HG03460 (cell line): ENCODE data around the gene NUDT16L1.
A peak's percentile ranks its signal among the peaks of the same experiment; 100 is the strongest.

Experiments
- ATAC-seq: cut with Tn5 transposase; IDR thresholded peaks from one replicate; pipeline ENCODE4 v1.9.1; 2021; ENCODE audit not compliant: unreplicated experiment

The NUDT16L1 gene

GRCh38 chr16:4663777-4664465 lies 29.4 kb upstream of the NUDT16L1 start:
- ATAC-seq = no peak

- peak; percentile 50 for ATAC-seq
Observed at GRCh38 chr16:4664538-4665418, 28.6 kb upstream of the NUDT16L1 start.

GRCh38 chr16:4666537-4667202 lies 26.7 kb upstream of the NUDT16L1 start:
- no peak for ATAC-seq

GRCh38 chr16:4667203-4667963 lies 26.0 kb upstream of the NUDT16L1 start:
- ATAC-seq = no peak

GRCh38 chr16:4668313-4668960 lies 24.9 kb upstream of the NUDT16L1 start:
- ATAC-seq = no peak

GRCh38 chr16:4673387-4674046 lies 19.8 kb upstream of the NUDT16L1 start:
- no peak for ATAC-seq

- no peak for ATAC-seq
Observed at GRCh38 chr16:4674926-4675530, 18.3 kb upstream of the NUDT16L1 start.

- no peak for ATAC-seq
Observed at GRCh38 chr16:4675864-4676786, 17.2 kb upstream of the NUDT16L1 start.

- ATAC-seq = no peak
Observed at GRCh38 chr16:4676831-4677230, 16.5 kb upstream of the NUDT16L1 start.

- ATAC-seq = no peak
Observed at GRCh38 chr16:4677390-4677789, 16.0 kb upstream of the NUDT16L1 start.

GRCh38 chr16:4677994-4678393 lies 15.4 kb upstream of the NUDT16L1 start:
- no peak for ATAC-seq

- no peak for ATAC-seq
Observed at GRCh38 chr16:4678596-4678995, 14.8 kb upstream of the NUDT16L1 start.

GRCh38 chr16:4679156-4679849 lies 14.1 kb upstream of the NUDT16L1 start:
- ATAC-seq = no peak

- no peak for ATAC-seq
Observed at GRCh38 chr16:4679850-4680636, 13.3 kb upstream of the NUDT16L1 start.

- no peak for ATAC-seq
Observed at GRCh38 chr16:4680673-4681470, 12.5 kb upstream of the NUDT16L1 start.

- no peak for ATAC-seq
Observed at GRCh38 chr16:4681471-4682083, 11.8 kb upstream of the NUDT16L1 start.
